LNCaP clone FGC (cell line): ENCODE data around the gene CXCL9.

ENCODE experiments used
- DNase-seq: peaks from one replicate; pipeline ENCODE4 v3.0.0-alpha.2; 2011; ENCODE audit warnings: low read depth
- H3K4me3 ChIP-seq: 2 replicates; pipeline ENCODE4 v1.5.1; 2011; ENCODE audit warnings: mild to moderate bottlenecking, low read depth, low read length, control low read depth
- CTCF ChIP-seq: IDR thresholded peaks from 2 replicates; pipeline ENCODE4 v1.5.1; 2012; ENCODE audit warnings: mild to moderate bottlenecking; ENCODE audit not compliant: control insufficient read depth, insufficient read depth; ENCODE audit errors: extremely low read depth

CXCL9 gene

GRCh38 chr4:76022677-76023076 lies 15.4 kb upstream of the CXCL9 start:
- no peak overlapping the region for H3K4me3 ChIP-seq
- TF ChIP-seq CTCF: no peak
- no peak for DNase-seq

GRCh38 chr4:76022031-76022430 lies 14.7 kb upstream of the CXCL9 start:
- no peak for TF ChIP-seq CTCF
- no peak for DNase-seq
- H3K4me3 ChIP-seq: no peak overlapping the region

- no peak for DNase-seq
- no peak overlapping the region for H3K4me3 ChIP-seq
- TF ChIP-seq CTCF: no peak
These were observed 9.9 kb upstream of the CXCL9 start for GRCh38 chr4:76017056-76017686.

GRCh38 chr4:76016393-76016792 lies 9.1 kb upstream of the CXCL9 start:
- H3K4me3 ChIP-seq: no peak overlapping the region
- no peak for TF ChIP-seq CTCF
- DNase-seq: no peak

- no peak overlapping the region for H3K4me3 ChIP-seq
- TF ChIP-seq CTCF: no peak
- no peak for DNase-seq
These were observed 6.2 kb upstream of the CXCL9 start for GRCh38 chr4:76013540-76013939.

- no peak for TF ChIP-seq CTCF
- no peak for DNase-seq
These were observed 5.1 kb upstream of the CXCL9 start for GRCh38 chr4:76012388-76012801.

GRCh38 chr4:76011700-76012387 lies 4.5 kb upstream of the CXCL9 start:
- DNase-seq: no peak
- no peak overlapping the region for H3K4me3 ChIP-seq

More at GRCh38 chr4:76012388-76012801, 5.1 kb upstream of the CXCL9 start:
- H3K4me3 ChIP-seq: no peak overlapping the region

More at GRCh38 chr4:76011700-76012387, 4.5 kb upstream of the CXCL9 start:
- no peak for TF ChIP-seq CTCF
